Fibroblast of upper back skin (primary cell): ENCODE results near the gene RBM12.
"Not testable (repeated sequence)": the region's sequence is repeated elsewhere in the genome, so short reads cannot be mapped to it uniquely, and the experiment has no call there.

Experiments
- DNase-seq: peaks from one replicate; pipeline ENCODE4 v3.0.0-alpha.2; 2013

The RBM12 gene, protein sequence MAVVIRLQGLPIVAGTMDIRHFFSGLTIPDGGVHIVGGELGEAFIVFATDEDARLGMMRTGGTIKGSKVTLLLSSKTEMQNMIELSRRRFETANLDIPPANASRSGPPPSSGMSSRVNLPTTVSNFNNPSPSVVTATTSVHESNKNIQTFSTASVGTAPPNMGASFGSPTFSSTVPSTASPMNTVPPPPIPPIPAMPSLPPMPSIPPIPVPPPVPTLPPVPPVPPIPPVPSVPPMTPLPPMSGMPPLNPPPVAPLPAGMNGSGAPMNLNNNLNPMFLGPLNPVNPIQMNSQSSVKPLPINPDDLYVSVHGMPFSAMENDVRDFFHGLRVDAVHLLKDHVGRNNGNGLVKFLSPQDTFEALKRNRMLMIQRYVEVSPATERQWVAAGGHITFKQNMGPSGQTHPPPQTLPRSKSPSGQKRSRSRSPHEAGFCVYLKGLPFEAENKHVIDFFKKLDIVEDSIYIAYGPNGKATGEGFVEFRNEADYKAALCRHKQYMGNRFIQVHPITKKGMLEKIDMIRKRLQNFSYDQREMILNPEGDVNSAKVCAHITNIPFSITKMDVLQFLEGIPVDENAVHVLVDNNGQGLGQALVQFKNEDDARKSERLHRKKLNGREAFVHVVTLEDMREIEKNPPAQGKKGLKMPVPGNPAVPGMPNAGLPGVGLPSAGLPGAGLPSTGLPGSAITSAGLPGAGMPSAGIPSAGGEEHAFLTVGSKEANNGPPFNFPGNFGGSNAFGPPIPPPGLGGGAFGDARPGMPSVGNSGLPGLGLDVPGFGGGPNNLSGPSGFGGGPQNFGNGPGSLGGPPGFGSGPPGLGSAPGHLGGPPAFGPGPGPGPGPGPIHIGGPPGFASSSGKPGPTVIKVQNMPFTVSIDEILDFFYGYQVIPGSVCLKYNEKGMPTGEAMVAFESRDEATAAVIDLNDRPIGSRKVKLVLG

DNA sequence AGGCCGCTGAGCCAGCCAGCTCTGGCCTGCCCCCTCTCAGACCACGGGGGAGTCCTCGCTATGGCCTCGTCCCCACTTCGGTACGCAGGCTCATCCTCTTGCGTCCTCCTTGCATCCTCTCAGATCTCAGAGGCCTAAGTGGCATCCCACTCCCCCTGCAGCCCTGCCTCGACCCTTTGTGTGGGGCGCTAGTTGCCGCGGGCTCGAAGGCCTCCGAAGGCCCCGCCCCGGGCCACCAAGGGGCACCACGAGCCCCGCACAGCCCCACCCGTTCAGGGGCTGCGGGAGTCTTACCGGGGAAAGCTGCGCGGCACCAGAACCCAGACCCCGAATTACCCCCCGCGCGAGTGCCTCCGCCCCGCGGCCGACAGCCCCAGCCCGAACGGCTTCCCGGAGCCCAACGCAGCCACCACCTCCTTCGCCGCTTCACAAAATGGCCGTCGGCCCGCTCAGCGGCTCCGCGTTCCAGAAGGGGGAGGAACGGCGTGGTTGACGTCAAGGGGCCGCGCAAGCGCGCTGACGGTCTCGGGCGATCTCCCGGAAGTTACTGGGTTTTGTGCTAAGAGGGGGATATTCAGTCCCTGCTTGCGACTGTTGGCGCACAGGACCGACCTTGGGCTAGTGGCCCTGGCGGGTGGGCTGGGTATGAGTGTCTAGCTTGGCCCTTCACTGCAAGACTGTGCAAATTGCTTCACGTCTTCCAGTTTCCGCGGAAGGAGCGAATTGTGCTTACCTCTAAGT, at the start of gene RBM12, which contains the start of gene CPNE1:
RBM12 (minus strand) TSS at position 435 of the 741 bp plus-strand sequence. CDS start 9,578 bp downstream, outside the sequence.
CPNE1 (minus strand) TSS at position 435 of the 741 bp plus-strand sequence. CDS start 31,977 bp downstream, outside the sequence.
- peak; percentile 91 for DNase-seq

DNA sequence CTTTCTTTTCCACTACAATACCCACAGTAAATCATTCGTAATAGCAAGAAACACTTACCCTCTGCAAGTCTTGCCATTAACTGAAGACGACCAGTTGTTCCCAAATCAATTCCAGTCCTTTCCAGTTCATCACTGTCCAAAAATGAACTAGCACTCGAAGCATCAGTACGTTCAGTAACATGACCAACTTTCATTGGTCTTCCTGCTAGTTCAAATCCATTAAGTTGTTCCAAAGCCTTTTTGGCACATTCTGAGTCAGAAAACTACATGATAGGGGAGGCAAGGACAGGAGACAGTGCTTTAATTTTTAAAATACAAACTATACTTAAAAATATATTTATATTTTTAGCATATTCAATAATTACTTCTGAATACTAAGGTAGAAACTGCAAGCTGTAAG, 49.4 kb upstream of the RBM12 start:
- no peak for DNase-seq

DNA sequence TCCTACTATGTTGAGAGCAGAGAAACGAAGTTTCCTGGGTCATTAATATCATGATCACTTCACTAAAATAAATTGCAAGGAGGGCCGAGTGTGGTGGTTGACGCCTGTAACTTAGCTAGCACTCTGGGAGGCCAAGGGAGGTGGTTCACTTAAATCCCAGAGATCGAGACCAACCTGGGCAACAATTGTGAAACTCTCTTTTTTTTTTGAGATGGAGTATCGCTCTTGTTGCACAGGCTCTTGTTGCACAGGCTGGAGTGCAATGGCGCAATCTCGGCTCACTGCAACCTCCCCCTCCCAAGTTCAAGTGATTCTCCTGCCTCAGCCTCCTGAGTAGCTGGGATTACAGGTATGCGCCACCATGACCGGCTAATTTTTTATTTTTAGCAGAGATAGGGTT, 48.4 kb upstream of the RBM12 start:
- DNase-seq = not testable (repeated sequence)

DNA sequence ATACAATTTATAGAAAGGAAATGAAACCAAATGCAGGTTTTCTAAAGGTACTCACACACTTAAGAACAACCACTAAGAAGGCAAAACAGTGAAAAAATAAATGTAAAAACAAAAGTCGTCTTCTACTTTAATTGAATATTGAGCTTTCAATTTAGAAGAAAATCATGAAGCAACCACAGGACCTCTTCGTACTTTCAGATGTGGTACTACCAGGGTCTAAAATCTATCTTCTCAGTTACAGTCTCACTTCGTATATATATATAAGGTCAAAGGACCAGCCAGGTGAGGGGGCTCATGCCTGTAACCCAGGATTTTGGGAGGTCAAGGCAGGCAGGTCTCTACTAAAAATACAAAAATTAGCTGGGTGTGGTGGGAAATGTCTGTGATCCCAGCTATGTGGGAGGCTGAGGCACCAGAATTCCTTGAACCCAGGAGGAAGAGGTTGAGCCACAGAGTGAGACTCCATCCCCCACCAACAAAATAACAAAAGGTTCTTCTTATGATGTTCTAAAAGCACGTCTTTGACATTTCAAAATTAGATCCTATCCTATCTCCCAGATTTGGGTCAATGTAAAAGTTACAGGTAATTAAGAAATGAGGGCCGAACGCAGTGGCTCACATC, 47.0 kb upstream of the RBM12 start:
- no peak for DNase-seq

DNA sequence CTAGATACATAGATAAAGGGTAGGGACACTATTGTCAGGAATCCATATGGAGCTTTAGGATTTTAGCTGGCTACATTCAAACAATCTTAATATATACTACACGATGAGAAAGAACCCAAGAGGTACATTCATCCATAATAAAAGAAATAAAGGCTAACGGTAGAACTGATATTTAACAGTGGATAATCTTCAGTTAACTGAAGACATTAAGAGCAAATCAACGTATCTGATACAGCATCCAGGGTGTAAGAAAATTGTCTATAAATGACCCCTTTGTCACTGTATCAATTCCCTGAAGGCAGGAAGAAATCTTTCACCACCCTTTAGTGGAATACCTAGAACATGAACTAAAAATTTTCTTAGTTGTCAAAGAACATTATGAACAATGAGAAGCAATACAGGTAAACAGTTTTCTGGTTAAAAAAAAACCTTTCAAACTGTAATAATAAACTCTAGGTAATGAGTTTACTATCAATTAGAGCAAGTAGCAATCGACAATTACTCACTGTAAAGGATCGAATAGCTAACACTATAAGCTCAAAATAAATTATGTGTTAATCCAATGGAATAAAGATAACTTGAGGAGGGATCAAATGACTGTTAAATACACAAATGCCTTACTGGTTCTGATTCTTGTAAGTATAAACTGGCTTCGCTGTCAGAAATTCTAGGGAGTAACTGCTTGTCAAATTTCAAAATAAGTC, 46.3 kb upstream of the RBM12 start:
- no peak for DNase-seq

DNA sequence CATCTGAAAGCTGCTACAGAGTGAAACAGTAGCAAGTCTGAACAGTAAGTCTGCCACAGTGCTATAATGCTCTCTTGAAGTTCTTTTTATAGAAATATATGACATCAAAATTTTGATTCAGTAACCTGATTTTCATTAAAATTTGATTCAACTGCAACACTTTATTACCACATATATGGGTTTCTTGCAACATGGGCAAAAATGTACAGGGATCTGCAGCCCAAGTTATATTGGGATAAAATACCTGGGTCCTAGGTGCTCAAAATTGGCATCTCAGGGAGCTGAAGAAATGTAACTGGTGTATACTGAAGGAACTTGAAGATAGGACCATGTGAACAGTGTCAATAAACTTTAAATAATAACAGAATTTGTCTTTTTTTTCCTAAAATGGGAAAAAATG, 45.3 kb upstream of the RBM12 start:
- DNase-seq = no peak

DNA sequence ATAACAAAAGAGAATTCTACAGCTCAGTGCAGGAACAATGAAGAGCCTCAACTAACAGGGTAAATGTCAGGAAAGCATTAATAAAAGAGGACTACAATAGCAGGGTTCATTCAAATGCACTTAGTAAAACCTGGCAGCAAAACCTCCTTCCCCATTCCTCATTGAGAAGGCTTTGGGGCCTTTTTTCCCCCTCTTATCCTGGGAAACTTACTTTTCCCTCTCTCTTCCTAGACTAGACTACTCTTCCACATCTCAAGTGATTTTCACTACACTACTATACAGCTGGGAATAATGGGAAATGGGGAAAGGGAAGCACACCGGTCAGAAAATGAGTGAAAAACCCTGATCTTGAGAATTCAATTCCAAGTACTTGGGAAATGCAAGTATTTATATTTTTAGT, 44.6 kb upstream of the RBM12 start:
- DNase-seq = no peak

DNA sequence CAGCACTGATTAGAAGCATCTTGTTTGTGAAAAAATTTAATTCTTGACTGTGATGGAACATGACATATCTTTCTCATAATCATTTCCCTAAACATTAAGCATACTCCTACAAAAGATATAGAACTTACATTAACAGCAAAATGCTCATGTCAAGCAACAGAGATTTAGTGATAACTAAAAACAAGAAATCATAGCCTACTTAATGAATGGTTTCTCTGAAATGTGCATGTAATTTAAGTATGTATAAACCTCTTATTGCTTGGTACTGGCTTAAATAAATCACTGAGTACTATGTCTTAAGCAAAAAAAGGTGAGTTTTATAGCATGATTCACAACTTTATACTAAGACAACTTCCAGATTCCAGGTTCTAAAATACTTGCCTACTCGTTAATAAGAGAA, 43.8 kb upstream of the RBM12 start:
- DNase-seq = no peak

DNA sequence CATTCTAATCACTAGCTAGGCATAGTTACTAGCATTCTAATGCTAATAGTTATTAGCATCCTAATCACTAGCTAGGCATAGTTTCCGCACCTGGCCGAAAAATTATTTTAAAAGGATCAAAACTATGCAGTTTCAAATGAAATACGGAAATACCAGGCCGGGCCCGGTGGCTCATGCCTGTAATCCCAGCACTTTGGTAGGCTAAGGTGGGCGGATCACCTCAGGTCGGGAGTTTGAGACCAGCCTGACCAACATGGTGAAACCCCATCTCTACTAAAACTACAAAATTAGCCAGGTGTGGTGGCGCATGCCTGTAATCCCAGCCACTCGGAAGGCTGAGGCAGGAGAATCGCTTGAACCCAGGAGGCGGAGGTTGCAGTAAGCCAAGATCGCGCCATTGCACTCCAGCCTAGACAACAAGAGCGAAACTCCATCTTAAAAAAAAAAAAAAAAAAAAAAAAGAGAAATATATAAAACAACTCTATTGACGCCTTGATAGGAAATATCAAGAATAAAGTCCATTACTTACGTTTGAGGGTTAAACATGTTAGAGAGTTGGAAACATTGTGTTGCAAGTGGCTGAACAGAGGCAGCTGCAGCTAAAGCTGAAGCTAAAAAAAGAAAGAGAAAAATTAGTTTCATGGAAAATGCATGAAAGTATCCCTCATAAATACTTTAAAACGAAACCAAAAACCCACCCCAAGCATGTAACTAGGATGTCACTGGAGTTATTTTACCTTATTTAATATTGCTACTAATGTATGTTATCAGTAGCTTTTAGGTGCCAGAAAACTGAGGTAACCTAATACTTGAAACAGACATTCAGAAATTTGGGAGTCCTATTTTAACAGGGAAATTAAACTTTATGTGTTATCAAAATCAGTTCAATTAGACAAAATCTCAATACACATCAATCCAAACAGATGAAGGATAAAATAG, 42.2 kb upstream of the RBM12 start:
- not testable (repeated sequence) for DNase-seq

DNA sequence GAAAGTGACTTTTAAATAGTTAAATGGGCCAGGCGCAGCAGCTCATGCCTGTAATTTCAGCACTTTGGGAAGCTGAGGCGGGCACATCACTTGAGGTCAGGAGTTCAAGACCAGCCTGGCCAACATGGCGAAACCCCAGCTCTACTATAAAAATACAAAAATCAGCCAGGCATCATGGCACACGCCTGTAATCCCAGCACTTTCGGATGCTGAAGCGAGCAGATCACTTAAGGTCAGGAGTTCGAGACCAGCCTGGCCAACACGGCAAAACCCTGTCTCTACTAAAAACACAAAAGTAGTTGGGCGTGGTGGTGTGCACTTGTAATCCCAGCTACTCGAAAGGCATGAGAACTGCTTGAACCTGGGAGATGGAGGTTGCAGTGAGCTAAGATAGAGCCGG, 41.2 kb upstream of the RBM12 start:
- DNase-seq = not testable (repeated sequence)

DNA sequence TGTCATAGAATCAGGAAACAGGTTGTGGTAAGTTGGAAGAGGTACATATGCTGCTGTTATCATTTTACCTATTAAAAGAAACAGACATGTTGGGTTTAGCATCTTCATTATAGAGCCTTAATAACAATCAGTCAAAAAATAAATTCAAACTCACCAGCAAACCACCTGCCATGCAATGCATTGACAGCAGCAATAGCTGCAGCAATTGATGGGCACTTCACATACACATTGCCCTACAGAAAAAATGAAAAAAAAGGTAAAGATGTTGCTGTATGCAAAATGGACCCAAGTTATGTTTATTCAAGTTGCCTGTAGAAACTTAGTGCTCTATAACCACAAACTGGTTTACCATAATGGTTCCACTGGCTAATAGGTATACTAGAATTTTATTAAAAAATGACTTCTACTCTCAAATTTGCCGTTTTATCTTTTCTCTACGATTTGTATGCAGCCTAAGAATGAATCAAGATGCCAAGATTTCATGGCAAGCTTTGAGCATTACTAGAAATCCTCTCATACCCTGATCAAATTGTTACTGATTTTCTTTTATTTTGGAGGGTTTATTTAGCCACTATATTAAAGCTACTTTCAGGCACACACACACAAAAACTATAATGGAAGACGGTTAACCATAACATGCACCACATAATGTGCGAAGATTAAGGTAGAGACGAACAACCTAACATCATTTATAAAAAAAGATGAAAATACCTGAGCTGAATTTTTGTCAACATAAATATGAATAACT, 40.0 kb upstream of the RBM12 start:
- no peak for DNase-seq

DNA sequence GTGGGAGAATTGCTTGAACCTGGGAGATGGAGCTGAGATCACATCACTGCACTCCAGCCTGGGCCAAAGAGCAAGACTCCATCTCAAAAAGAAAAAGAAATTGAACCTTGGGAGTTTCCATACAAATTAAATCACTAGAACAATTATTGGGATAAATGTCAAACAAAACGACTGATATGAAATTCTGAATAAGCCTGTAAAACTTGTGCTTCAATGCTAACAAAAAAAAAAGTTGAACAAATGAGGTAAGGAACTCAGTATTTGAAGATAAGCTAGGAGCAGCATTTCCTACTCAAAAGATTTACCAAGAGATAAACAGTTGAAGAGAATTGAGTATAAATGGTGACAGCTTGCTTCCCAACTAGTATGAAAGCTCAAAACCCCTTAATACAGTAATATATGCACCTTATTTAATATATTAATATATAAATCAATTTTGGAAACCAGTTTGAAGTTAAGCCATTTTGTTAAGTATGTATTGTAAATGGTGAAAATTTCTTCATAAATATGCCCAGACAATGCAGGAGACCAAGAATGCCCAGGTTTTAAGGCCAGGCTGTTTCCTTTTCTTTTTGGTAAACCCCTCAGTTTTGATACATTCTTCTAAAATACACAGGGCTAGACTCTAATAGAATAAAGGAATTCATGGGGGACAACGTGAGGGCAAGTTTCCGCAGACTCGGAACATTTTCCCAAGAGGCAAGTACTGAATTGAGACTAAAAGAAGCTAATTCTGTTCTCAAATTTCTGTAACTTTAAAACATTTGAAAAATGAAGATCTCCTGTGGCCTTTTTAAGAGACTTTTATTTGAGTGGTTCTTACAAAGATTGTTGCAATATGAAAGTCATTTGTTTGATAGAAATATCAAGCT, 38.4 kb upstream of the RBM12 start:
- DNase-seq = no peak

DNA sequence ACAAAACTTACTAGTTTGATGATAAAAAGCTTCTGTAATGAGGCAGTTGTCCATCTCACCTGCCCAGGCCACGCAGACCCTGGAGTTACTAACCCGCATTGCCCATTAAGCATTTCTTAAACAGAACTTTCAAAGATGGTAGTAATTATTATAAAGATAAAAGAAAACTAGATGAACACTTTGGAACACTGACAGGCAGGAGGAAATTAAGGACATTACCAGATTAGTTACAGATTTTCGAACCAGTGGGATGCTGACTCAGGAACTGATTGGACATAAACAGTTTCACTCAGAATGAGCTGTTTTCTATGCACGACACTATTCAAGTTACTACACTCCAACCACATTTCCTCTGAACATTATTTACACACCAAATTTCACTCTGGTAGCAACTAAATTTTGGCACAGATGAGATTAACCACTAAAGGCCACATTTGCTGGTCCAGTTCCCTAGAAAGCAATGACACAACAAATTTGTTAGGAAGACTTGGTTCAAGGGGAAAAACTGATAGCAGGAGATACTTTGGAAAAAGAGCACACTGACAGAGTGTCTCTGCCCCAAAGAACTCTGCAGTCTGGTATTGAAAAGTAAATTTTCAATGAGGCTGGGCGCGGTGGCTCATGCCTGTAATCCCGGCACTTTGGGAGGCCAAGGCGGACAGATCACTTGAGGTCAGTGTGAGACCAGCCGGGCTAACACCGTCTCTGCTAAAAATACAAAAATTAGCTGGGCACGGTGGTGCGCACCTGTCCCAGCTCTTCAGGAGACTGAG, 37.5 kb upstream of the RBM12 start:
- DNase-seq = peak; percentile 40

DNA sequence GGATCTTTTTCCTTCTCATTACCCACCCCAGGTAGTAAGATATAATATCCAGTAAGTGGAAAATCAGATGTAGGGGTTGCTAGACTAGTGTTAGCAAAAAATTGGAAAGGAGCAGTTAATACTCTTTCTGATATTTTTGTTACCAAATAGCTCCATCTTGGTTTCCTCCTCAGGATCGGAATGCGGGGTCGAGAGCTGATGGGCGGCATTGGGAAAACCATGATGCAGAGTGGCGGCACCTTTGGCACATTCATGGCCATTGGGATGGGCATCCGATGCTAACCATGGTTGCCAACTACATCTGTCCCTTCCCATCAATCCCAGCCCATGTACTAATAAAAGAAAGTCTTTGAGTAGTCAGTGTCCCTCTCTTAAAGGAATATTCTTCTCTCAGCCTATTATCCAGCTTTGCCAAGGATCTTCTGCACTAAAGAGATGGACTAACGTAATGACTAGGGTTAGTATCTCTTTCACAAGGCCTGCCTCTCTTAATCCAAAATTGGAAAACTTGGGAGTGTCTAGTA, 36.0 kb upstream of the RBM12 start:
- DNase-seq = no peak

DNA sequence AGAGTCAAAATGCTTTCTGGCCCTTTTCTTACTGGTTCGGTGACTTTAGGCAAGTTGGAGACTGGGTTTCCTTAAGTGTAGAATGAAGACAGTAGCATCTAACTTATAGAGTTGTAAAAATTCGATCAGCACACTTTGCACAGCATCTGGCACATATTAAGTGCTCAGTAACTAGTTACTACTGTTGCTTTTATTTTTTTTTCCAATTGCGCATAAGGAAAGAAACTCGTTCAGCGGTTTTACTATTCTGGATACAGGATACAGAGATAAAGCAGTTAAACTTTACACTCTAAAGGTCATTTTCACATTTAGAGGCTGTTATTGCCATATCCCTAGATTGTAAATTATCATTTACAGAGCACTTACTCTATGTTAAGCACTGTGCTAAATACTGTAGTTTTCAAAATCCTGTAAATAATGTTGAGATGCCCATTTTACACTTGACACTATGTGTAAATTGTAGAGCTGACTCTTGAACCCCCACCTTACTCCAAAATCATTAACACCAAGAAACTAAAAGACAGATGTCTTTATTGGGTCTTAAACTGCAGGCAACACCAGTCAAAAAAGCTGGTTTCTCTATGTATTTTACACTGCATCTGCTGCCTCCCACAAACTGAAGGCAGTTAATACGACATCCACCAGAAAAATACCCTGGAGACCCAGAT, 35.4 kb upstream of the RBM12 start:
- DNase-seq = no peak

DNA sequence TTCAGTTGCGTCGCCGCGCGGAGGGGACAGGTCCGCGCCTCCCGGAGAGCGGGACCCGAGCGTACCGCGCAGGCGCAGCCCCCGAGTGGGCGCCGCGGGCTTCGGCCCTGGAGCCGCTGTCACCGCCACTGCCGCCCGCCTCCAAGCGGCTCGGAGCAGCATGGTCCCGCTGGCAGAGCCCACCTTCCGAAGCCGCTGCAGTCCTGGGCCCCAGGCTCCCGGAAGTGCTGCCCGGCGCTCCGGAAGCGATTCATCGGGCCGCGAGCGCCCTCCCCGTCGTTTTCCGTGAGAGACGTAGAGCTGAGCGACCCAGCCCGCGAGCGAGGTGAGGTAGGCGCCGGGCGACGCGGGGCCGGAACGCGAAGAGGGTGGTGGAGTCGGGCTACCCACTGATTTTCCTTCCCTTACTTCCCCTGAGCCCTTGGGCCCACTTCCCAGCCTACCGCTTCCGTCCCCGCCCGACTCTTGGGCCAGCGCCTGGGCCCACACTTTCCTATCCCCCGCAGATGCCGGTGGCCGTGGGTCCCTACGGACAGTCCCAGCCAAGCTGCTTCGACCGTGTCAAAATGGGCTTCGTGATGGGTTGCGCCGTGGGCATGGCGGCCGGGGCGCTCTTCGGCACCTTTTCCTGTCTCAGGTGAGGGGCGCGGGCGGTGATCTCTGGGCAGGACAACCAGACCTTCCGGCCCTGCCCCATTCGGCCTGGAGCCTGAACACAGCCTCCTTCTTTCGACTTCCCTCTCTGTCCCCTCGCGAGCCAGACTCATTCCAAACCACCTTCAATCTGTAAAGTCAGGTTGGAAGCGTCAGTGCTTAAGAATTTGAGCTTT, 34.6 kb upstream of the RBM12 start, which contains the start of the genes NFS1 and ROMO1:
NFS1 (minus strand) TSS at position 226 of the 830 bp plus-strand sequence; CDS start at position 162, 64 bp downstream.
ROMO1 (plus strand) TSS at position 279 of the 830 bp plus-strand sequence; CDS start at position 507, 228 bp downstream.
- peak; percentile 78 for DNase-seq
